ENCODE results near the gene TMEM74B. TPM values are rescaled to one million over a fixed set of nuclear protein-coding genes. Genes with fewer than 3 reads are reported as not detected.

The TMEM74B gene
- total and polyA plus RNA-seq, 2 donors (not counting 1 experiment from before 2014, with no cell fraction given), result 0.42 to 1.4 TPM

GRCh38 chr20:1196634-1197033 is 11.9 kb upstream of the TMEM74B start:
- TF ChIP-seq CTCF (IDR thresholded peaks at IDR 0.05) (no peak), EZH2 (IDR thresholded peaks at IDR 0.05; ENCODE audit: borderline replicate concordance, insufficient read depth, low read depth, low read length, poor library complexity, severe bottlenecking) (no peak)
- Mint-ChIP-seq H3K4me1 (no peaks in the 10 kb centered on the region), H3K27ac (no peak overlapping the region), H3K27me3 (peaks cover 29% of the 10 kb centered on the region), H3K9me3 (ENCODE audit: insufficient read depth) (peaks cover 4% of the 10 kb centered on the region), H3K4me3 (no peak overlapping the region)
- H3K4me2 ChIP-seq (replicated peaks; ENCODE audit: low read depth, low read length, poor library complexity, severe bottlenecking), result no peak overlapping the region
- no peaks in the 10 kb centered on the region for H3K79me2 ChIP-seq (ENCODE audit: control insufficient read depth, insufficient read depth, low read length)
- H4K20me1 ChIP-seq (ENCODE audit: control insufficient read depth, insufficient read depth, low read length, poor library complexity, severe bottlenecking), result no peaks in the 10 kb centered on the region
- H3K4me1 ChIP-seq (ENCODE audit: control insufficient read depth in 2 of 2, insufficient read depth in 2 of 2, low read length in 2 of 2), result no peaks in the 10 kb centered on the region
- no peaks in the 10 kb centered on the region for H3K36me3 ChIP-seq (replicated peaks in 1 of 2; ENCODE audit: control extremely low read depth in 1 of 2, control insufficient read depth in 1 of 2, extremely low read depth in 1 of 2, insufficient read depth in 2 of 2, low read length in 1 of 2)
- H3K27ac ChIP-seq (ENCODE audit: low read length in 2 of 2), result no peak overlapping the region
- CTCF ChIA-PET, result no interaction called here
- H2AFZ ChIP-seq (ENCODE audit: insufficient read depth, low read depth, low read length, poor library complexity, severe bottlenecking), result no peak overlapping the region
- H3K4me3 ChIP-seq (ENCODE audit: control extremely low read depth in 1 of 5, extremely low read depth in 1 of 5, insufficient read depth in 1 of 5, low read depth in 2 of 5, low read length in 4 of 5), result no peak overlapping the region
- H3K9ac ChIP-seq (ENCODE audit: low read length), result no peak overlapping the region
- intact Hi-C loops (cut with micrococcal nuclease), result no loop called here
- POLR2A ChIA-PET, result no interaction called here
- DNase-seq, result no peak
- ATAC-seq (ENCODE audit: low read depth), result no peak
- WGBS (ENCODE audit: insufficient coverage), result 100% methylated on average over 1 of the region's 2 CpGs
- peaks cover 0 to 7% (median 0%) of the 10 kb centered on the region in 4 experiments for H3K27me3 ChIP-seq (replicated peaks in 1 of 4; ENCODE audit: control extremely low read depth in 1 of 4, control insufficient read depth in 3 of 4, insufficient read depth in 4 of 4, low read length in 3 of 4)
- no peaks in the 10 kb centered on the region for H3K9me3 ChIP-seq (ENCODE audit: control extremely low read depth in 1 of 3, control insufficient read depth in 2 of 3, insufficient read depth in 1 of 3, low read length in 2 of 3)

- no peak for DNase-seq
These were observed 10.4 kb upstream of the TMEM74B start for GRCh38 chr20:1195226-1195625.

More at GRCh38 chr20:1195226-1195625, 10.4 kb upstream of the TMEM74B start:
- WGBS (ENCODE audit: insufficient coverage), result no CpG with 5 or more reads among the region's 1 CpG
- H3K27ac ChIP-seq (ENCODE audit: low read length in 2 of 2), result no peak overlapping the region
- intact Hi-C loops (cut with micrococcal nuclease), result no loop called here
- H3K27me3 ChIP-seq (replicated peaks in 1 of 4; ENCODE audit: control extremely low read depth in 1 of 4, control insufficient read depth in 3 of 4, insufficient read depth in 4 of 4, low read length in 3 of 4), result peaks cover 0 to 3% (median 0%) of the 10 kb centered on the region in 4 experiments
- Mint-ChIP-seq H3K9me3 (ENCODE audit: insufficient read depth) (peaks cover 4% of the 10 kb centered on the region), H3K4me3 (no peak overlapping the region), H3K27ac (no peak overlapping the region), H3K27me3 (peaks cover 22% of the 10 kb centered on the region), H3K4me1 (no peaks in the 10 kb centered on the region)
- no peak overlapping the region for H2AFZ ChIP-seq (ENCODE audit: insufficient read depth, low read depth, low read length, poor library complexity, severe bottlenecking)
- H3K4me1 ChIP-seq (ENCODE audit: control insufficient read depth in 2 of 2, insufficient read depth in 2 of 2, low read length in 2 of 2), result no peaks in the 10 kb centered on the region
- TF ChIP-seq EZH2 (IDR thresholded peaks at IDR 0.05; ENCODE audit: borderline replicate concordance, insufficient read depth, low read depth, low read length, poor library complexity, severe bottlenecking) (no peak), CTCF (IDR thresholded peaks at IDR 0.05) (no peak)
- ChIA-PET CTCF (no interaction called here), POLR2A (no interaction called here)
- H3K36me3 ChIP-seq (replicated peaks in 1 of 2; ENCODE audit: control extremely low read depth in 1 of 2, control insufficient read depth in 1 of 2, extremely low read depth in 1 of 2, insufficient read depth in 2 of 2, low read length in 1 of 2), result no peaks in the 10 kb centered on the region
- no peaks in the 10 kb centered on the region for H3K79me2 ChIP-seq (ENCODE audit: control insufficient read depth, insufficient read depth, low read length)
- H3K9me3 ChIP-seq (ENCODE audit: control extremely low read depth in 1 of 3, control insufficient read depth in 2 of 3, insufficient read depth in 1 of 3, low read length in 2 of 3), result no peaks in the 10 kb centered on the region
- no peak overlapping the region for H3K9ac ChIP-seq (ENCODE audit: low read length)
- no peak overlapping the region for H3K4me2 ChIP-seq (replicated peaks; ENCODE audit: low read depth, low read length, poor library complexity, severe bottlenecking)
- no peak for ATAC-seq (ENCODE audit: low read depth)
- no peak overlapping the region for H3K4me3 ChIP-seq (ENCODE audit: control extremely low read depth in 1 of 5, extremely low read depth in 1 of 5, insufficient read depth in 1 of 5, low read depth in 2 of 5, low read length in 4 of 5)
- H4K20me1 ChIP-seq (ENCODE audit: control insufficient read depth, insufficient read depth, low read length, poor library complexity, severe bottlenecking), result no peaks in the 10 kb centered on the region
